HG03439 (cell line): ENCODE results near the gene NUP210.

Experiments used
- ATAC-seq: cut with Tn5 transposase; IDR thresholded peaks from one replicate; pipeline ENCODE4 v1.9.1; 2021; ENCODE audit warnings: mild to moderate bottlenecking, moderate library complexity; ENCODE audit not compliant: unreplicated experiment

The NUP210 gene

DNA sequence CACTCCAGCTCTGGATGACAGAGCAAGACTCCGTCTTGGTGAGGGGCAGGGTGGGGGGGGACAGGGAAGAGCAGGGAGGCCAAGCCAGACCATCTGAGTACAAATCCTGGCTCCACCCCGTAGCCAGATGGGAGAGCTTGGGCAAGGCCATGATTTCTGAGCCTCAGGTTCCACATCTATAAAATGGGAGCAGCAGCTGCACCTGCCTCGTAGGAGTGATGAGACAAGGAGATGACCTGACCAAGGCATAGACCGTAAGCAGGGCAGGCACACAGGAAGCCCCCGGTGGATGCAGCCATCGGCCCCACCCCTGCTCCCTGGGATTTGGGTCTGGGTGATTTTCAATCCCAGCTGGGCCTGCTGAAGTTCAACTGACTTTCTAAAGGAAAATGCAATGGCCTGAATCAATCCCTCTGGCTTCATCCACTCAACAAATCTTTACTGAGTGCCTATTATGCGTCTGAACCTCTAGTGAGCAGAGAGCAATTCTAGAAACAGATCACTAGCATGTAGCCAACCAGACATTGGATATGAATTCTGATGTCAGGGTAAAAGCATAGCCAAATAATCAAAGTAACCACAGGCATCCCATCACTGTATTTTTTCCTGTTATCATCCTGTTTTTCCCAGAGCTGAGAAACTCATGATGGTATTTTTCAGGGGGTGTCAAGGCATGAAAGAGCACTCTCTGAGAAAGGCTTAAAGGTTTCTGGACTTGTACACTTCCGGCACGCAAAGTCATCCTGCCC lies 141.2 kb downstream of the NUP210 start:
- ATAC-seq = no peak

DNA sequence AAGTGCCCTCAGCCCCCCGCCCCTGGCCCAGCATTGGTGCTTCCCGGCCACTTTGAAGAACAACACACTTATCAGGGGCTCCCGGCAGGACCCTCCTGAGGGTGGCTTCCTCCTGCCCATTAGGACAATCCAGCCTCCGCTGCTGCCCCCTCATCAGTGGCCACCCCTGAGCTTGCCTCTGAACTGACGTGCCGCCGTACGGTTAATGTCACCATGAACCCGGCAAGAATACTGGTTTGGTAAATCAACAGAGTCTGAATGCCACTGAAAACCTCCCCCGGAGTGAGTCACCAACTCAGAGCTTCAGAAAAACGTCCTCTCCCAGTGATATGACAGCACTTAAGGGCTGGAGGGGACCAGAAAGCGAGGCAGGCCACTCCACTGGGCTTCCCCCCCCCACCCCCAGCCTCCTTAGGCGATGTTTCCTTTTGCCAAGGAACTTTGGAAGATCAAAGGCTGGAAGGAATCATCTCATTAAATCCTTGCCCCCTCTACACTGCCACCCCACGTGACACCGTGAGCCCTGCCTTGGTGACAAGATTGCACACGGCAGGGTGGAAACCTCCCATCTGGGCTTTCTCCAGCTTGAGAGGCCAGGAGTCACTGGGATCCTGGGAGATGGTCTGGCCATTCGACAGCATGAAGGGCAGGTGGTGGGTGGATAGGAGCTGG lies 142.1 kb downstream of the NUP210 start:
- no peak for ATAC-seq

DNA sequence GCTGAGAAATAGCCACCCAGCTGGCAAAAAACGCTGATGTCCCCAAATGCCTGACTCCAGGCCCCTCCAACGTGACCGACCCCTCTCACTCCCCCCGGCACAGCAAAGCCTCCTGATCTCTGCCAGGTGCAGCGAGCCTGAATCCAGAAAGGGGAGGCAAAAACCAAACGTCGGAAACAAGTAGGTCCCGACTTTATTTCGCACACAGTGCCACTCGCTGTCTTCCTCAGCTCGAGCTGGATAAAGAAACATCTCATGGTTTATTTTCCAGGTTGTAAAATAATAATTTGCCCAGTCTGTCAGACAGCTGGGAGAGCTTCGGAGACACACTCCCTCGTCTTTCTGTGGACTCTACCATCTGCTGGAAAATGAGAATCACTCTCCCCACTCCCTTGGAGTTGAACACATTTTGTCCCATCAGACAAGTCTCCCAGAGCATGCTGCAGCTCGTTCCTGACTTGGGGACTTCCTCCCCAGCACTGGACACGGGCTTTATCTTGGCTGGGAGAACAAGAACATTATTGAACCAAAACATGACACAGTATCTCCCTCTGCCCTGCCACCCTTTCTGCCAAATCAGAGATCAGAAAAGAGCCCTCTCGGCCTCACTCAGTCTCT lies 142.8 kb downstream of the NUP210 start:
- ATAC-seq = no peak

DNA sequence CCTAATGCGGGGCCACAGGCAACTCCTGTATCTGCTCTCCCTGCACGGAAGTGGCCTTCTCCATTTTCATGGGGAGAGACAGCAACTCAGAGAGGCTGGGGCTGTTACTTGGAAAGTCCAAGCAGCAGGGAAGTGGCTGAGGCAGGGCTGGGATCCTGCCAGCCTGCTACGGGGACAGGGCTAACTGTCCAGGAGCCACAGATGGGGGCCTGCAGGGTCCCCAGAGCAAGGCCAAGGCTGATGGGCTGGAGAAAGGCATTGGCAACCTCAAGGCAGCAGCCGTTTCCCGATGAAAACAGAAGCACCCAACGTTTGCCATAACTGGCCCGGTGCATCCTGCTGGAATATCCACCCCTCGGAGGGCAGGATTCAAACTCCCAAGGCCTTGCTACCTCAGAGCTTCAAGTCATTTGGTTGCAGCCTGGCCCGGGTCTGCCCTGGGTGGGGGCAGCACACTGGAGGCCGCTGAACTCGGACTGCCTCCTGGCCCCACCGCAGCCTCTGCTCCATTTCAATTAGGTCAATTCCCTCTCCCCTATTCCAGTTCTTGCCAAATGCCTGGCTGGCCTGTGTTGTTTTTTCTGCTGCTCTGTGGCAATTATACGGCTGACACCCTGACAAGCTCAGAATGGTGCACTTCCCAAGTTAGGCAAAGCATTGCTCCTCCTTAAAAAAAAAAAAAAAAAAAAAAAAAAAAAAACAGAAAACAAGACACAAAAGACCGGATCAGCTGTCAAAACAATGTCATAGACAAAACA lies 143.5 kb downstream of the NUP210 start:
- no peak for ATAC-seq

DNA sequence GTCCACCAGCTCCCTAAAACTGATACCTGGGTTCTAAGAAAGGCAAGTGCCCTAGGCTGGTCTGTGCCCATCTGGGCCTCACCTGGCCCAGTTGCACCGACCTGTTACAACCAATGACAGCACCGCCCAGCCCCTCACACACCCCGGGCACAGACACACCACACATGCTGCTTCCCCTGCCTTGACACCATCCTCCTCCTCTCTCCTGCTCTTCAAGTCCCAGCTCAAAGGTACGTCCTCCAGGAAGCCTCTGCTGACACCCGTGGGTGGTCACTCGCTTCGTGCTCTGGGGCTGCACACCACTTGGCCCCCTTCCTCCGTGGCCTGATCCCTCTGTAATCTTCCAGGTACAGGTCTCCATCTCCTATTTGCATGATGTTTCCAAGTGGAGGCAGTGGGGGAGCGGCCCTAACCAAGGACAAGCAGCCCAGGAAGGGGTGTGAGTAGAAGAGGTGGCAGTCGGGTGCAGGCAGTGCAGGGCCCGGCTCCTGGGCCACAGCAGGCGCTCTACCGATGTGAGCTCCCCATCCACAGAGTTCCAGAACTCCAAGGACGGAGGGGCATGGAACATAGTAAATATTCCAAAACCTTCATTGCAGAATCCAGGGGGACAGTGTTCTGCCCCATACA lies 144.6 kb downstream of the NUP210 start:
- no peak for ATAC-seq

DNA sequence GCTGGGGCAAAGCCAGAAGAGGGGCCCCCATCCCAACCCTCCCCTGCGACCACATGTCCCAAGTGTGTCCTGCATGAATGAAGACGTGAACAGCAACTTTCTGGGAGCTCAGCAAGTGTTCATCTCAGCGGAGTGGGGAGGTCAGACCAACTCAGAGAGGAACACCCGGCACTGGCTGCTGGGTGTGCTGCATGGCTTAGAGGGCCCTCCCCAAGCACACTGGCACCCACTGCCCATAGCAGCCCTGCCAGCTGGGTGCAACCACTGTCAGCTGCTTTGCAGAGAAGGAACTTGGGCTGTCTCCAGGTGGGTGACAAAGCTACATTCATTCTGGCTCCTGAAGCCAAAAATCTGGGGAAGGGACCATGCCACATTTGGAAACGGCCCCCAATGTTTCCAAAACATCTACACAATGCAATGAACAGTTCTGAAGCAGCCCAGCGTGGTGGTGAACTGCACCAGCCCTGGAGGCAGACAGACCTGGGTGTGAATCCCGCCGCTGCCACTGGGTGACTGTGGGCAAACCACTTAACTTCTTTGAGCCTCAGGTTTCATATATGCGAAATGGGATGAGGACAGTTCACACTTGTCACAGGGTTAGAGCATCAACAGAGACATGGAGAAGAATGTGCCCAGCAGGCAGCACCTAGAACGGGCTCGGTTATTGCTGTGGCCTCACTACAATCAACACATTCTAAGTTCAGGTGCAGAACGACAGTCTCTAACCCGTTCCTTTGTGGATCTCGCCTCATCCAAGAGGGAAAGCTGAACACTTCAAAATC lies 145.4 kb downstream of the NUP210 start:
- ATAC-seq = no peak

DNA sequence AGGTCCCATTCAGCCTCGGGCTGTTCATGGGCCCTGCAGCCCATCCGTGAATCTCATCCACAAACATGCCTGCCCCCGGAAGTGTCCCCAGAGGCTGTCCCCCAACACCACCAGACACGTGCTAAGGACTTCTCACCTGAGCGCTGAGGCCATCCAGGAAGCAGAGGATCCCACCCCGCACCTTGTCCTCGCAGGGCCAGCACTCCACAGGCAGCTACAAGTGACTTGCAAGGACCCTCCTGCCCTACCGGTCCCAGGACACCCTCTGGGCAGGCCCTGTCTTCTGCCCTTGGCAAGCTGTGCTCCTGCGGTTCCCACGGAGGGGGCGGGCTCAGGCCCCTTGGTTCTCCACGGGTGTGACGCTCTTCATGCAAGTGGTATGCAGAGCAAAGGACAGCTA lies 146.0 kb downstream of the NUP210 start:
- ATAC-seq = no peak

DNA sequence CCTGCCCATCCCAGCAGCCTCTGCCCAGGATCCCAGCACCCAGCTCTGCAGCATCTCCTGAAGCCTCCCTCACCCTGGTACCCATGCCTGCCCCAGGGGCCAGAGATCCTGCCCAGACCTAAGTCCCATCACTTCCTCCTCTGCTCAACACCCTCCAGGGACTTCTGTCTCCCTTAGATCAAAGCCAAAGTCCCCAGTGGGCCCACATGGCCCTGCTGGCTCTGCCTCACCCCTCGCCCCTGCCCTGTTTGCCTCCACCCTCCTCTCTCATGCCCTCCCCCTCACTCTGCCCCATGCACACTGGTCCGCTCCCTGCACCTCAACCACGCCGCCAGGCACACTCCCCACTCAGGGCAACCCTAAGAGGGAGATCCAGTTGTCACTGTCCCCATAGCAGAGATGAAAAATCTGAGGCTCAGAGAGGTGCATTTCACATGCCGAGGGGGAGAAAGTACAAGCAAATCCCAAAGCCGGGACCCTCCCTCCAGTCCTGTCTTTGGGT lies 146.5 kb downstream of the NUP210 start:
- no peak for ATAC-seq

DNA sequence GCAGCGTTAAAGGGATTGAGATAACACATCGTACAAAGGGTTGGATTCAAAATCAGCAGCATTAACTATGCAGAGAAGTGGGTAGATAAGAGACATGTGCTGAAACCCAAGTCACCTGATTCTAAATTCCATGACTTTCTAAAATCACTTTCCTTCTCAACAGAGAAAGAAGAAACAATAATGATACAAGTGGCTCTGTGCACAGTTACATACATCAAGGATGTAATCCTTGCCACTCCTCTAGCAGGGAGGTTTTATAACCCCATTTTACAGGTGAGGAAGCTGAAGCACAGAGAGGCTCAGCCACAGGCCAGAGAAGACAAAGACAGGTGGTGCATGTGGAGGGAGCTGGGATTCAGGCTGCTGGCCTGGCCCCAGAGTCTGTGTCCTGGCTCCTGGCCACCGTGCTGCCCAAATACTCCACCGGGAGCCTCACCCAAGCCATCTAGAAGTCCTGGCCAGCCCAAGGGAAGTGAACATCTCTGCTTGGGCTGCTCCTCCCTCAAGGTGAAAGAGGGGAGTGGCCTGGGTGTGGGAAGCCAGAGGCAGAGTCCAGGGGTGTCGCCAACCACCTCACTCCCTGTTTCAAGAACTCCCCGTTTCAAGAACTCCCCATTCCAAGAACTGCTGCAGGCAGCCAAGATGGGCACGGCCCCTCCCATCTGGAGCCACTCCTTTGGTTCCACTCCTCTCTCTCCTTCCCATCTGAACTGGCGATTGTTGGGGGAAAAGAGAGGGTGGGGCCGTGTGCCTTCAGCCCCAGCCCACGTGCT lies 147.1 kb downstream of the NUP210 start:
- ATAC-seq = no peak

DNA sequence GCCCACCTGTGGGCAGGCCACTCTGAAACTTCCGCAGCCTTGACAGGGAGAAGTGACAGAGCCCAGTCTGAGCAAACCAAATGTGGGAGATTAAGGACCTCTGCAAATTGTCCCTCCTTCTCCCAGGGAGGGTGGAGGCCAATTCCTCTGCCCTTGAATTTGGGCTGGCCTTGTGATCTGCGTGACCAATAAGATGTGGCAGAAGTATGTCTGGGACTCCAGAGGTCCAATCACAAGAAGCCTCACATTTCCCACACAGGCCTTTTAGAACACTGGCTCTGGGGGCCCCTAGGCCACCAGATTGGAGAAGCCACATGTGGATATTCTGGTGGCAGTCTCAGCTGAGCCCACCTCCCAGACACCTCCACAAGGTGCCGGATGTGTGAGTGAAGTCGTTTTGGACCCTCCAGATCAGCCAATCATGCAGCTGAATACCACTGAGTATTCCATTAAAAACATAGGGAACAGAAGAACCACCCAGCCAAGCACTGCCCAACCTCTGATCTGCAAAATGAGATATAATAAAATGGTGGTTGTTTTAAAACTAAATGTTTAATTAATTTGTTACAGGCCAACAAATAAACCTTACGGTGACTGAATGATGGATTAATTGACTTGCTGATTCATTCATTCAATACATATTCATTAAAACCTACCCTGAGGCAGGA lies 150.3 kb downstream of the NUP210 start:
- no peak for ATAC-seq

DNA sequence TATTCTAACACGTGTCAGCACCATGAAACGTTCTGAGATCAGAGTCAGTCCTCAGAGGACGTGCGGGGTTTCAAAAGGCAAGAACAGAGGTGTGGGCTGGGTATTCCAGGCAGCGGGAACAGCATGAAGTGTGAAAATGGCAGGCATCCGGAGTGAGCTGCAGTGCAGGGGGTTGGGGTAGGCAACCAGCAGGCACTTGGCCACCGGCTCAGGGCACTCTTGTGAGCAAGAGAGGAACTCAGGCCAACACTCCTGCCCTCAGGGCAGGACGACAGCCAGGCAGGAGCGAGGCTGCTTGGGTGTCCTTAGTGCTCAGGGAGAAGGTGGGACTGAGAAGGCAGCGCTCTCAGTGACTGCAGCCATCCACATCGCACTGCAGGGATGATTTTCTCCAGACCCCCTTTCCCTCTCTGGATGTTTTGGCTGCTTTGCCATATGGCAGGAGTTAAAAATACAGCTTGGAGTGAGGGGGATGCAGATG lies 151.1 kb downstream of the NUP210 start:
- ATAC-seq = no peak

DNA sequence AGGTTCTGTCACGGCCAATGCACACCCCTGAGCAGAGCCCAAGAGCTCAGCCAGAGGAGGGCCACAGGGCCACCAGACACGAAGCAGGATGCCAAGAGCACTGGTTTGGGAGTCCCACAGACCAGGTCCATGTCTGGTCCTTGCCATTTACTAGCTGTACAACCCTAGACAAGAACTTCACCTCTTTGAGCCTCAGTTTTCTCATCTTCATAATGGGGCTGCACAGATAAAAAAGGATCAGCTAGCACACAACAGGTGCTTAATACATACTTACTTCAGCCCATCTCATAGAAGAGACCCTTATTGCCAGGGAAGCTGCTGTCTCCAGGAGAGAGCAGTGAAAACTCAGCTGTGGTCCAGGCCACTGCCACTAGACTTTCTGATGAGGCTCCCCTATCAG lies 152.0 kb downstream of the NUP210 start:
- ATAC-seq = no peak

DNA sequence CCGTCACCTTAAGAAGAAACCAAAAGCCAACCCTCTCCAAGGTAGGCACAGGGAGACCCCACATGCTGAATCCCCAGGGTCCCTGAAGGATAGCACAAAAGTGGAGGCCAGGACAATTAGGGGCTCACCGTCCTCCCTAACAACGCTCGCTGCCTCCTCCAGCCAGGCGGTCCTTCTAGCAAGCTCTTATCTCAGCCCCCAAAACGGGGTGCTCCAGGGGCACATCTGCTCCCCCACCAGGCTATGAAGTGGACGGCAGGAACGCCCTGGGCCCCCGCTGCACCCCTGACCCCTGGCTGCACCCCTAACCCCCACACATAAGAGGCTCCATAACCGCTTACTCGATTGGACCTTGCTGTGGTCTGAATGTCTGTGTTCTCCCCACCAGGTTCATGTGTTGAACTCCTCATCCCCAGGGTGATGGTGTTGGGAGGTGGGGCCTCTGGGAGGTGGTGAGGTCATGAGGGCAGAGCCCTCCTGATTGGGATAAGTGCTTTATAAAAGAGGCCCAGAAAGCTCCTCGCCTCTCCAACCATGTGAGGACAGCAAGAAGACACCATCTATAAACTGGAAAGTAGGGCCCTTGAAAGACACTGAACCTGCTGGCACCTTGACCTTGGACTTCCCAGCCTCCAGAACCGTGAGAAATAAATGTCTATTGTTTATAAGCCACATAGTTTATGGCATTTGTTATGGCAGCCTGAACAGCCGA lies 153.3 kb downstream of the NUP210 start:
- no peak for ATAC-seq
